Osteocyte (in vitro differentiated cells): Measurements from ENCODE around the gene RABGGTA. TPM values are rescaled to one million over a fixed set of nuclear protein-coding genes. Genes with fewer than 3 reads are reported as not detected.

Experiments
- DNase-seq: peaks from one replicate; pipeline ENCODE4 v3.0.0; 2021; ENCODE audit warnings: mixed read lengths; ENCODE audit not compliant: unreplicated experiment; ENCODE audit errors: extremely low spot score
- H3K27ac Mint-ChIP-seq: one replicate; pipeline ENCODE4 v1.8.0; 2021; ENCODE audit warnings: mild to moderate bottlenecking, mixed read lengths; ENCODE audit not compliant: unreplicated experiment
- H3K27me3 Mint-ChIP-seq: one replicate; pipeline ENCODE4 v1.8.0; 2021; ENCODE audit warnings: mixed read lengths; ENCODE audit not compliant: unreplicated experiment
- H3K36me3 Mint-ChIP-seq: one replicate; pipeline ENCODE4 v1.8.0; 2021; ENCODE audit warnings: mixed read lengths; ENCODE audit not compliant: unreplicated experiment
- H3K4me1 Mint-ChIP-seq: one replicate; pipeline ENCODE4 v1.8.0; 2021; ENCODE audit warnings: mixed read lengths; ENCODE audit not compliant: unreplicated experiment
- H3K4me3 Mint-ChIP-seq: one replicate; pipeline ENCODE4 v1.8.0; 2021; ENCODE audit warnings: mild to moderate bottlenecking, moderate library complexity, mixed read lengths; ENCODE audit not compliant: unreplicated experiment
- H3K9me3 Mint-ChIP-seq: one replicate; pipeline ENCODE4 v1.8.0; 2021; ENCODE audit warnings: mixed read lengths; ENCODE audit not compliant: unreplicated experiment
- total RNA-seq: library from RNA; stranded (reverse); gene quantifications from 2 replicates; pipeline ENCODE4 v1.2.1, GENCODE V29; 2021
- TF ChIP-seq, protein P1 (sequence below): fragments of 200-600 bp; sonication (generic); IDR thresholded peaks from 2 replicates; pipeline ENCODE4 v1.5.0; 2021; ENCODE audit warnings: antibody characterized with exemption, mild to moderate bottlenecking, moderate library complexity

RABGGTA gene
- total RNA-seq, 1 donor from 2014 or later: 30.8 TPM

DNA sequence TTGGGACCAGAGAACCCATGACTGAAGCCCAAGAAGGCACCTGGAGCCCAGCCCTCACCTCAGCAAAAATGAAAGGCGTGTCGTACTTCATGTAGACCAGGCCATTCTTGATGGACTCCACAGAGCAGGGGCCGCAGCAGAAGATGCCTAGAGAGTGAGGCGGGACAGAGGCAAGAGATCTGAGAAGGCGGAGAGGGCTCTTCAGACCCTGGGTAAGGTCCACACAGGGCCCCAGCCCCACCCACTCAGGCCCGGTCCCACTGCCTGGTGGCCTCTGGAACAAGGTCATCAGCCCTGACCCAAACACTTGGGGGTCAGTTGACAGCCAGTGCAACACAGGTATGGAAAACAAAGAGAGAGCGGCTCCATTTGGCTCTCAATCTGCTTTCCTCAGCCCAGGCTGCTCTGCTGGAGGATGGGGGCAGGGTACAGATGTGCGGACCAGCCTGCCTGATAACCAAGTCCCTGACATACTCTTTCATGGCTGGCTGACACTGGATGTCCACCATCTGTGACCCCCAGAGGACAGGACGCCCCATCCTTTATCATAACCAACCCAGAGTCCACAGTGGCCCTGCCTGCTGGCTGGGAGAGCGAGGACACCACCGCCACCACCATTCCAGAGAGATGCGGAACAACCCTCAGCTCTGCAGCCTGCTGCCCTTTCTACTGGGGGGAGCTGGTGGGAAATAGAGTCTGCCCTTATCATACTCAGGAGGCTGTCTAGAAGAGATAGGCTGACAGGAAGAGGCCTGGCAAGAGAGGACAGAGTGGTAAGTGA, 15.3 kb downstream of the RABGGTA start:
- DNase-seq: no peak
- no peak overlapping the region for H3K4me3 Mint-ChIP-seq
- H3K27ac Mint-ChIP-seq: no peak overlapping the region
- TF ChIP-seq, protein P1, sequence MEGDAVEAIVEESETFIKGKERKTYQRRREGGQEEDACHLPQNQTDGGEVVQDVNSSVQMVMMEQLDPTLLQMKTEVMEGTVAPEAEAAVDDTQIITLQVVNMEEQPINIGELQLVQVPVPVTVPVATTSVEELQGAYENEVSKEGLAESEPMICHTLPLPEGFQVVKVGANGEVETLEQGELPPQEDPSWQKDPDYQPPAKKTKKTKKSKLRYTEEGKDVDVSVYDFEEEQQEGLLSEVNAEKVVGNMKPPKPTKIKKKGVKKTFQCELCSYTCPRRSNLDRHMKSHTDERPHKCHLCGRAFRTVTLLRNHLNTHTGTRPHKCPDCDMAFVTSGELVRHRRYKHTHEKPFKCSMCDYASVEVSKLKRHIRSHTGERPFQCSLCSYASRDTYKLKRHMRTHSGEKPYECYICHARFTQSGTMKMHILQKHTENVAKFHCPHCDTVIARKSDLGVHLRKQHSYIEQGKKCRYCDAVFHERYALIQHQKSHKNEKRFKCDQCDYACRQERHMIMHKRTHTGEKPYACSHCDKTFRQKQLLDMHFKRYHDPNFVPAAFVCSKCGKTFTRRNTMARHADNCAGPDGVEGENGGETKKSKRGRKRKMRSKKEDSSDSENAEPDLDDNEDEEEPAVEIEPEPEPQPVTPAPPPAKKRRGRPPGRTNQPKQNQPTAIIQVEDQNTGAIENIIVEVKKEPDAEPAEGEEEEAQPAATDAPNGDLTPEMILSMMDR: no peak
- no peaks in the 10 kb centered on the region for H3K36me3 Mint-ChIP-seq
- no peaks in the 10 kb centered on the region for H3K27me3 Mint-ChIP-seq
- no peaks in the 10 kb centered on the region for H3K9me3 Mint-ChIP-seq
- peaks cover 15% of the 10 kb centered on the region for H3K4me1 Mint-ChIP-seq

DNA sequence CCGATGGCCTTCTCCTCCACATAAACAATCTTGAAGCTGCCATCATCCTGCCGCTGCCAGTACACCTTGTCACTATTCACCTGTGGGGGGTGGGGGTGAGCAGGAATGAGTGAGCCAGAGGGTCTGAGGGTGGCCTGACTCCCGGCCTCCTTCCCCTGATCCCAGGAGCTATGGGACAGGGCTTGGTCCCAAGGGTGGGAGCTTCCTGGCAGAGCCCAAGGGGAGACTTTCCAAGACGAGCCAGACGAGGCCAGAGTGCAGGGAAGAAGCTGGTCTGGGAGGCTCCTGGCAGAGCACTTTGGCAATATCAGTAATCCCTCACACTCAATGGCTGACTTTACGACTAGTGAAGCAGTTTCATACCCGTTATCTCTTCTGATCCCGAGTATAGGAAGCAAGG, 16.0 kb downstream of the RABGGTA start:
- Mint-ChIP-seq H3K27ac (no peak overlapping the region), H3K4me3 (no peak overlapping the region), H3K9me3 (no peaks in the 10 kb centered on the region), H3K27me3 (no peaks in the 10 kb centered on the region), H3K4me1 (peaks cover 15% of the 10 kb centered on the region), H3K36me3 (no peaks in the 10 kb centered on the region)
- TF ChIP-seq, protein P1: no peak
- DNase-seq: no peak

DNA sequence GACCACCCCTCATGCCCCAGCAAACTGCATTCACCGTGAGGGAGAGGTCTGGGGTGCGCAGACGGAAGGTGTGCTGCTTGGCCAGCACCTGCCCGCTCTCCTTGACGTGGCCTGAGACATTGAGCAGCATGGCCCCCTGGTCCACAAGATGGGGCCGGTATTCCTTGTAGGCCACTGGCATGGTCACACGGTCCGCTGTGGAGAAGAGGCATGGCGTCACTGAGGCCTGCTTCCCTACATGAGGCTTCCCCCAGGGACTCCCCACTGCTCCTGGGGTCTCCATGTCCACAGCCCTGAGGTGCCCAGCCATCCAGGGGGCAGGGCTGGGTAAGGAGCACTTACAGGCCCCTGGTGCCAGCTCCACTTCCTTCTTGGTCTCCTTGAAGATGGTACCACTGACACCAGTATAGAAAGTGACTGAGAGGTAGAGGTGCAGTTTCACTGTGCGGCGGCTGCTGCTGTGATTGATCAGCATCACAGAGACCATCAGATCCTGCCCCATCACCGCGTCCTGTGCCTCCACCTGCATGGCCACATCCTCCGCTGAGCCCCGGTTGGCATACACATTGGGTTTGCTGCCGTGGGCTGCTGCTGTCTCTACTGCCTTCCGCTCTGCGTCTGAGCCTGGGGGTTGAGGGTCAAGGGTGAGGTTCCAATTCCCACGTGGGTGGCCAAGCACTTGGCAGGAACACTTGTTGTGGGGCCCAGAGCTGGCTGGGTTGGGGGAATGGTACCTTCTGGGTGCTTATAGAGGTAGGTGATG, 16.6 kb downstream of the RABGGTA start:
- DNase-seq: no peak
- no peak overlapping the region for H3K27ac Mint-ChIP-seq

DNA sequence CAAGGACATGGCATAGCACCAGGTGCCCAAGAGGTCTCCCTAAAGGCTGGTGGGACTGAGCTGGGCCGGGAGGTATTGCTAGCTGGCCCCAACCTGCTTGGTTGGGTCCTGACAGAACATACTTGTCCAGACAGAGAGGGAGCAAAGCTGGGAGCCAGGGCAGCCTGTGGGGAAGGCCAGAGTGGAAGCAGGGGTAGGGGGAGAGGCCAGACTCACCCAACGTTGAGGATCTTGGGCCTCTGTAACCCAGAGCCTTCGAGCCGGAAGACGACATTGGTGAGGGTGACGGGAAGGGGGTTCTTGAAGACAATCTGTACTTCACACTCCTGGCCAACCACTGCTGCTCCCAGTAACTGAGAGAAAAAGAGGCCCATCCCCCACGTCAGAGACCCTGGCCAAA, 17.5 kb downstream of the RABGGTA start:
- H3K27me3 Mint-ChIP-seq: no peaks in the 10 kb centered on the region
- TF ChIP-seq, protein P1: no peak
- DNase-seq: no peak
- H3K4me1 Mint-ChIP-seq: peaks cover 9% of the 10 kb centered on the region
- H3K36me3 Mint-ChIP-seq: no peaks in the 10 kb centered on the region
- no peak overlapping the region for H3K27ac Mint-ChIP-seq
- no peak overlapping the region for H3K4me3 Mint-ChIP-seq
- H3K9me3 Mint-ChIP-seq: no peaks in the 10 kb centered on the region

More for the DNA sequence above, 16.6 kb downstream of the RABGGTA start:
- Mint-ChIP-seq H3K36me3 (no peaks in the 10 kb centered on the region), H3K27me3 (no peaks in the 10 kb centered on the region), H3K4me1 (peaks cover 15% of the 10 kb centered on the region), H3K4me3 (no peak overlapping the region), H3K9me3 (no peaks in the 10 kb centered on the region)
- TF ChIP-seq, protein P1: no peak
